ENCODE results near the gene TM7SF2. TPM values are rescaled to one million over a fixed set of nuclear protein-coding genes. Genes with fewer than 3 reads are reported as not detected.

TM7SF2 gene
- total and polyA plus RNA-seq, 2 of the 13 experiments (the other 11 are each of a cell fraction or from before 2014, with no cell fraction given) = 56.0 to 66.9 TPM

DNA sequence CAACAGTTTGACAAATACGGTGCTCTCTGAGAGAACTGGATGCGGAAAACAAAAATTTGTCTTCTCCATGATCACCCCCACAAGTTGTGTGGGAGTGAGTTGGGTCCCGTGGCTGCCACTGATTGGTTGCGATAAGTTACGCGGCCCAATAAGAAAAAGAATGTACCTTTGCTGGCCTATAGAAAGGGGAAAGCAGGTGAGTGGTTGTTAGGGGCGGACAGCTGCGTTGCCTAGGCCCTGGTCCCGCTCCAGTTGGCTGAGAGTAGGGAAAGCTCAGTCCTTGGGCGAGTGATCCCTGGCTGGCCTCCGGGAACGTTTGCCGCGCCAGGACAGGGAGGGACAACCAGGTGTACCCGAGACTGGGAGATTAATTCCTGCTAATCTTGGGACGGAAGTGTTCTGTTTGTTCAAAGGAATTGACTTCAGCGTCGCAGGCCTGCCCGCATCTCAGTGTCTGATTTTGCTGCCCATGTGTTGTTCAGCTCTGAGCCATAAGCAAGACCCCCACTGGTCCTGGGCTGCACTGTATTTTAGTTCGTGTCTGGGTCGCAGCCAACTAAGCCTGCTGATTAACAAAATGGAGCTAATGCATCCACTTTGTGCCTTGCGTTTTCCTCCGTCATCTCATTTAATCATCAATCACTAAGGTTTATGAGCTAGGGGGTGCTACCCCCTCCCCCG is 23.4 kb downstream of the TM7SF2 start (continued):
- TF ChIP-seq CEBPZ (IDR thresholded peaks at IDR 0.05; ENCODE audit: low read length) (no peak), POLR2AphosphoS5 (IDR thresholded peaks at IDR 0.05; ENCODE audit: low read depth, low read length) (peak; percentile 92), HNF4G (IDR thresholded peaks at IDR 0.05; ENCODE audit: borderline replicate concordance, low read depth, low read length) (no peak), HNF4G (CRISPR knock-in tag; IDR thresholded peaks at IDR 0.05; ENCODE audit: borderline replicate concordance, low read depth) (no peak), HMGA1 (CRISPR knock-in tag; conservative IDR thresholded peaks at IDR 0.05) (no peak), EP300 (IDR thresholded peaks at IDR 0.05; ENCODE audit: low read depth in 2 of 2, low read length in 2 of 2) (no peak; a peak in 1 of 4 replicates), EP300 (CRISPR knock-in tag; IDR thresholded peaks at IDR 0.05; ENCODE audit: borderline replicate concordance) (no peak), ZNF432 (CRISPR knock-in tag; IDR thresholded peaks at IDR 0.05; ENCODE audit: borderline replicate concordance) (no peak), ZNF687 (CRISPR knock-in tag; IDR thresholded peaks at IDR 0.05) (peak; percentile 45), HNRNPK (IDR thresholded peaks at IDR 0.05; ENCODE audit: low read depth, low read length, poor library complexity, severe bottlenecking) (no peak), MTA1 (CRISPR knock-in tag; IDR thresholded peaks at IDR 0.05; ENCODE audit: borderline replicate concordance) (no peak), CENPX (CRISPR knock-in tag; IDR thresholded peaks at IDR 0.05) (no peak), HNRNPH1 (optimal IDR thresholded peaks at IDR 0.05; ENCODE audit: low read depth, low read length) (no peak), KLF12 (CRISPR knock-in tag; IDR thresholded peaks at IDR 0.05; ENCODE audit: borderline replicate concordance) (no peak), NR2F1 (CRISPR knock-in tag; IDR thresholded peaks at IDR 0.05) (no peak), ZNF574 (CRISPR knock-in tag; IDR thresholded peaks at IDR 0.05) (no peak; the same call in none of the 2 replicates), NR2C2 (CRISPR knock-in tag; IDR thresholded peaks at IDR 0.05; ENCODE audit: borderline replicate concordance) (no peak)
- TF ChIP-seq, protein P1, sequence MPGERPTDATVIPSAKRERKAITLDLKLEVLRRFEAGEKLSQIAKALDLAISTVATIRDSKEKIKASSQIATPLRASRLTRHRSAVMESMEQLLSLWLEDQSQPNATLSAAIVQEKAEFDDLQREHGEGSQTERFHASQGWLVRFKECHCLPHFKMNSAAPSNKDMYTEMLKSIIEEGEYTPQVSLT (CRISPR knock-in tag; IDR thresholded peaks at IDR 0.05; ENCODE audit: borderline replicate concordance, low read depth) = no peak

All from HepG2 (cell line).